ENCODE results near the gene COPS9.

The COPS9 gene

DNA sequence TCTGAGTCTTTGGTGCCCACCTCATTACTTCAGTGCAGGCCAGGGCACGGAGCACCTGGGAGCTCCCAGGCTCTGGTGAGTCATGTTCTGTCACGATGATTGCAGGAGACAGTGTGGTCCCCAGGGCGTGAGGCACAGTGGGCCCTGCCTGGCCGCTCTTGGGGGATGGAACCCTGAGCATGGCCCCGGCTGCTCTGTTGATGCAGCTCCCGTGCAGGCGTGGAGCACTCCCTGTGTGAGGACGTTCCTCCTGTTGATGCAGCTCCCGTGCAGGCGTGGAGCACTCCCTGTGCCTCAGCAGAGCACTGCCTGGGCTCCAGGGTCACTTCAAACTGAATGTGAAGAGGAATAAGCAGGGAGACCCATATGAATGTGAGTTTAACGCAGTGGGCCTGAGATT lies 30.1 kb downstream of the COPS9 start:
- no peak for DNase-seq

DNA sequence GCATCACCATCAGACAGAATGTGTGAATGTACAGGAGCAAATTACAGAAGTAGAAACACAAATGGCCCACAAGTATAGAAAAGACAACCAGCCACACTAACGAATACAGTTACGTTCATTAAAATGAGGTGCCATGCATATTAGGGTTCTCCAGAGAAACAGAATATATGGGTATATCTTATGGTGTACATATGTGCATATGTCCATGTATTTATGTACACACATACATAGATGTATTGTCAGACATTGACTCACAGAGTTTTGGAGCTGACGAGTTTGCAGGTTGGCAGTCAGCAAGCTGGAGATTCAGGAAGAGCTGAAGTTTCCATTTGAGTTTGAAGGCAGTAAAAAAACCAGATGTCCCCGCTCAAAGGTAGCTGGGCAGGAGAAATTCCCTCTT lies 33.0 kb downstream of the COPS9 start:
- no peak for DNase-seq

DNA sequence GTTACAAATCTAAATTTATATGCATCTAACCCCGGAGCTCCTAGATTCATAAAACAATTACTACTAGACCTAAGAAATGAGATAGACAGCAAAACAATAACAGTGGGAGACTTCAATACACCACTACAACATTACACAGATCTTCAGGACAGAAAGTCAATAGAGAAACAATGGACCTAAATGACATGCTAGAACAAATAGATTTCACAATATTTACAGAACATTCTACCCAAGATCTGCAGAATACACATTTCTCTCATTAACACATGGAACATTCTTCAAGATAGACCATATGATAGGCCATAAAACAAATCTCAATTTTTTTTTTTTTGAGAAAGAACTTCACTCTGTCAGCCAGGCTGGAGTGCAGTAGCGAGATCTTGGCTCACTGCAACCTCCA lies 37.8 kb downstream of the COPS9 start:
- no peak for DNase-seq

- DNase-seq: no peak
These were observed 40.3 kb downstream of the COPS9 start for GRCh38 chr2:240095556-240096523.

GRCh38 chr2:240089306-240089705 lies 46.8 kb downstream of the COPS9 start:
- DNase-seq: no peak

DNA sequence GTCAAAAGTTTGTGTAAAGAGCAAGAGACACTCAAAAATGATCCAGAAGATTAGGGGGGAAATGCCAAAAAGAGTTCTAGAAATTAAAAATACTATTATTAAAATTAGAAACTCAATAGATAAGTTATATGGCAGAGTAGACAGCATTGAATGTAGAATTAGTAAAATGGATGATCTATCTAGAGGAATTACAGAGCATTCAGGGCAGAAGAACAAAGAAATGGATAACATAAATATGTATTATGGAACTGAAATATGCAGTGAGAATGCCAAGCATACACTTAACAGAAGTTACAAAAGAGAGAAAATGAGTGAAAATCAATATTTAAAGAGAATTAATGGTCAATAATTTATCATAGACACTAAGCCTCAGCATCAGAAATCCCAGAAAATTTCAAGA lies 49.5 kb downstream of the COPS9 start:
- no peak for DNase-seq

Measured in NCI-H1092 treated with DMSO at 0.1 percent for 48 hours (cell line).